HG02885 (cell line): Measurements from ENCODE around the gene LBHD2.
"Not testable (repeated sequence)": the region's sequence is repeated elsewhere in the genome, so short reads cannot be mapped to it uniquely, and the experiment has no call there.

Experiments
- ATAC-seq: cut with Tn5 transposase; IDR thresholded peaks from one replicate; pipeline ENCODE4 v1.9.1; 2021; ENCODE audit warnings: mild to moderate bottlenecking; ENCODE audit not compliant: unreplicated experiment, poor library complexity

LBHD2 gene

DNA sequence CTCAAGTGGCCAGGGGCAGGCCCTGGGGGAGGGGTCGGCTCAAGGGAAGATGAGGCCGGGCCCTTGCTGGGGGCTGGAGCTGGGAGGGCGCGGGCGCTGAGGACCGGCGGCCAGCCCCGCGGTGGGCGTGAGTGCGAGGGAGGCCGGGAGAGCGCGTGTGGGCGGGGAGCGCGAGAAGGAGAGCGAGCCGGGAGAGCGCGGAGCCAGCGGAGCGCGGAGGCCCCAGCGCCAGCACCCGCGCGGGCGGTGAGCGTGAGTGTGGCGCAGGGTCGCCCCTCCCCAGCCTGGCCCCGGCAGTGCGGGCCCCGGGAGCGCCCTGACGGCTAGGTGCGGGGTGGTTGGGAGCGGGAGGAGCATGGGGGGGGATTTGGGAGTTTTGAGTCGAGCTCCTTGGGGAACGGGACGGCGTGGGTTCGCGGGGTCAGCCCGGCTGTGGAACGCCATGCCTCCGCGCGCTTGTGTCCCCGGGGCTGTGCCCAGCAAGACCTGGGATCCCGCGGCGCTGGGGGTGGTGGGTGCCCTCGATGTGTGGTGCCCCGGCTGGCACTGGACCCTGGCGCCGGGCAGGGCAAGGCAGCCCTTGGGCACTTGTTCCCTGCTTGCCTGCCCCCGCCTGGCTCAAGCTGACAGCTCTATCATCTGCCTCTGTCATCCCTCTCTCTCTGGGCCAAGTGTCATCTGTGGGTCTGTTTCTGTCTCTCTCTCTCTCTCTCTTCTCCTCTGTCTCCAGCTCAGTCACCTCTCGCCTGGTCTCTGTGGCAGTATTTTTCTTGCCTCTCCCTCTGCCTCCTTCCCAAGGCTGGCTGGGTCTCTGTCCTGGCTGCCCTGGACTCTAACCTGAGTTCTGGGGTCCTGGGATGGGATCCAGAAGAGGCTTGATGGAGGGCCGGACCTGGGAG is at the start of gene LBHD2:
Gene LBHD2, plus strand, starts transcription at position 190 of the 899 bp plus-strand sequence. CDS start 1,803 bp downstream, outside the sequence.
- no peak for ATAC-seq

DNA sequence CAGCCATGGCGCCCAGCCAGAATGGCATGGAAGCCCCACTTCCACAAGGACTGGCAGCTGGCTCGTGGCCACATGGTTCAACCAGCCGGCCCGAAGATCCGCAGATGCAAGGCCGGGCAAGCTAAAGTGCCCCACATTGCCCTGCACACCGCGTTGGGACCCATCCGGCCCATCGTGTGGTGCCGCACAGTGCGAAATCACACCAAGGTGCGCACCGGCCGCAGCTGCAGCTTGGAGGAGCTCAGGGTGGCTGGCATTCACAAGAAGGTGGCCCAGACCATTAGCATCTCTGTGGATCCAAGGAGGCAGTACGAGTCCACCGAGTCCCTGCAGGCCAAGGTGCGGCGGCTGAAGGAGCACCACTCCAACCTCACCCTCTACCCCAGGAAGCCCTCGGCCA is 42.5 kb upstream of the LBHD2 start:
- ATAC-seq, result no peak

DNA sequence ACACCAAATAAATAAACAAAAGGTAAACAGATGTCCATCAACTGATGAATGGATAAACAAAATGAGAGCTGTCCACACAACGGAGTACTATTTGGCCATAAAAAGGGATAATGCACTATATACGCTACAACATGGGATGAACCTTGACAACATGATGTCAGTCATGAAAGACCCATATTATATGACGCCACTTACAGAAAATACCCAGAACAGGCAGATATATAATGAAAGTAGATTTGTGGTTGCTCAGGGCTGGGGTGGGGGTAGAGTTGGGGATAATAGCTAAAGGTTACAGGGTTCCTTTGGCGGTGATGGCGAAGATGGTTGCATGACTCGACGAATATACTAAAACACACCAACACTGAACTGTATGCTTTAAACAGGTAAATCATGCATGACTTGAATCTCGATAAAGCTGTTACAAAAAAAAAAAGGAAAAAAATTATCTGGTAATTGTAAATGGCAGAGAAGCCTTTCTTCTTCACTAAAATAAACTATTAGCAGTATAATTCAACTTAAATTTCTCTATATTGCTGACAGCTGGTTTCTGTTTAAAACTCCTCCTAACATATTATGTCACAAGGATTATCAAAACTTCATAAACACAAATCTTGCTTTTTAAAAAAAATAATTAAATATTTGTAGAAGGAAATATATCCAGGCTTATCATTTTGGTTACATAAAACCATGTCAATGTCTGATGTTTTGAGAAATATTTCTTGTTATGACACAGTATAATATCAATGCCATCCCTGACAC is 40.6 kb upstream of the LBHD2 start:
- no peak for ATAC-seq

DNA sequence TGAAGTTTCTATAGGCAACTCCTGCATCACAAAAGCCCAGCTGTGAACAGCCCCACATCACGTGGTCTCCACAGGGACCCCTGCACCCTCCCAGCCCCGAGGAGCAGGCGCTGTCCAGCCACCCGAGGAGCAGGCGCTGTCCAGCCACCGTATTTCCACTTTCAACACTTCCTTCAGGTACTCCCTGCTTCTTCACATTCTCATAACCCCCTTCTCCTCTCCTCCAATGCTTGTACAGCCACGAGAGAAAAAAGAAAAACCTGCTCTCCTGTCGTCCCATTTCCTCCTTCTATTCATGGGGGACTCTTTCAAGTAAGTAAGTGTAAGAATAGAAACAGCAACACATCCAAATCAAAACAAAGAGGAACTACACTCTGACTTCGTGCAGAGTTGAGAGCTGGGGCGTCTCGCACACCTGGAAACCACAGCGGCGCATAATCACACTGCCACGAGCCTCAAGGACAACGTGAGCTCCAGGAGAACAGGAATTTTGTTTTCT is 38.6 kb upstream of the LBHD2 start:
- ATAC-seq, result peak; percentile 46

DNA sequence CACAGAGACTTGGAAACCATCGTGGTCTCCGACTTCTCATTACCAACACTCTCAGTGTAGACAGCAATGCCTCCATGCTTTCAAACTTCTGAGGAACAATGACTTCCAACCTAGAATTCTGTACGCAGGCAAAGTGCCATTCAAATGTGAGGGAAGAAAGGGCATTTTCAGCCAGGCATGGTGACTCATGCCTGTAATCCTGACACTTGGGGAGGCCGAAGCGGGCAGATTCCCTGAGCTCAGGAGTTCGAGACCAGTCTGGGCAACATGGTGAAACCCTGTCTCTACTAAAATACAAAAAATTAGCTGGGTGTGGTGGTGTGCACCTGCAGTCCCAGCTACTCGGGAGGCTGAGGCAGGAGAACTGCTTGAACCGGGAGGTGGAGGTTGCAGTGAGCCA is 36.6 kb upstream of the LBHD2 start:
- not testable (repeated sequence) for ATAC-seq

DNA sequence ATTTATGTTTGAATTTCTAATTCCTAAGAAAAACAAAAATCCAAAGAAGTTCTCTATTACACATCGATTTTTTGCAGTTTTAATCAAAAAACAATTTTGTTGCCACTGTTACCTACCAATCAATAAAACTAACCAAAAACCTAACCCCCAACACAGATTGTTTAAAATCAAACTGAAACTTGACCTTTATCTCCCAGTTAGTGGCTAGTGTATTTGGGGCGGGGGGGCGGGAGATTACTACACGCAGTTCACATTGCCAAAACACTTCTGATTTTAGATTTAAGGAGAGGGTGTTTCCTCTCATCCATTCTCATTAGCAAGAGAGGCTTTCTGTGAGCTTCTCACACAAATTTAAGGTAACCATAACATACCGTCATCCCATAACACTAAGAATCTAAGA is 33.1 kb upstream of the LBHD2 start:
- no peak for ATAC-seq

DNA sequence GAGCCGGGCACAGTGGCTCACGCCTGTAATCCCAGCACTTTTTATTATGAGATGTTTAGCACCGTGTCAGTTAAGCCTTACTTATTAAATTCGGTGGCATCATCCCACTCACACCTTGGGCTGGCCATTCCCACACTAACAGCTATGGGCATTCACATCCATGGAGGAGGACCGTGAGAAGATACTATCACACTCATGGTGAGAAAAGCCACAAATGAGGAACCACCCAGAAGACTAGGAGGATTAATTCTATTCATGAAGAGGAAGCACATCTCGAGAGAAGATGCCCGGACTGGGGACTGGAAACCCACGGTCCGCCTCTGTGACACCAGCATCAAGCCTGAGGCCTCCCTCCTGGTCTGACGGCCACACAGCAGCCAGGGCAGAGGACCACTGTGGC is 31.6 kb upstream of the LBHD2 start:
- ATAC-seq, result no peak

DNA sequence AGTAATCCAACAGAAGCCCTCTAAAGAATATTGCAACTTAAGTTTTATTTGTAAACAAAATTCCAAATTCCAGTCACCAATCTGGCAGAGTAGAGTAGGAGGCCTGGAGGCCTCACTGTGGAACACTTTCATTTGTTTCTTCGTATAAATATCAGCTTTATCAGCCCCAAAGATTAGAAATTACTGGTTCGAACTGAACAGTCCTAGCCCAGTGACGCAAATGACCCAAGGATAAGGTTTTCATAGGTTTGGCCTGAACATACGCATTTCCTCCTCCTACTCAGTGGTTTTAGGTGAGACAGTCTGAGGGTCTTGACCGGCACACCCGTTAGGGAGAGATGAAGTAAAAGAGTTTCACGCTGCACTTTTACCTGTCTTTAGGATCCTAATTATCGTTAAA is 28.3 kb upstream of the LBHD2 start:
- ATAC-seq, result no peak

DNA sequence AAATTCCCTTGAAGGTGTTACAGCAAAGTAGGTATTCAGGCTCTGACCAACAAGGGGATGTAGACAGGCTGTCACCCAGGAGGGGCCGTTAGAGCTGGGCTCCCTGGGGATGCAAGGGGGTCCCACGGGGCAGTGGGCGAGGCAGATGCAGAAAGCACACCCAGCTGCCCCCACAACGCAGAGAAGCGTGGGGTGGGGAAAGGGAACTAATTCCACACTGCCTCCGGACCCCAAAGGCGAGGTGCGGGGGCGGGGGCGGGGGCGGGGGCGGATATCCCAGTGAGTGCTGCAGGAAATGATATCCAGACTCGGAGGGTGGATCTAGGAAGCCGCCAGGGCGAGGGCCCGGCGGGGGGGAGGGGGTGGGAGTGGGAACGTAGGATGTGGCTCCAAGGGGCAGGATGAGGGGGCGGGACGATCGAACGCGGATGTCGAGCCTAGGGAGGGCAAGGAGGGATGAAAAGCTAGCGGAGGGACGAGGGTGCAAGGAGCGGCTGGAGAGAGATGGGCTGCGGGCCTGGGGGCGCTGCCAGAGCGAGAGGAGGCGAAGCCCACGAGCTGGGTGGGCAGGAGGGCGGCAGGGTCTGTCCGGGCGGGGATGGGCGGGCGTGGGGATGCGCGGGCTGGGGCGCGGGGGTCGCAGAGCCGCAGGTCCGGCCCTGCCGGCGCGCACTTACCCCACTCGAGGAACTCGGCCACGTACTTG is 27.5 kb upstream of the LBHD2 start:
- ATAC-seq, result no peak

DNA sequence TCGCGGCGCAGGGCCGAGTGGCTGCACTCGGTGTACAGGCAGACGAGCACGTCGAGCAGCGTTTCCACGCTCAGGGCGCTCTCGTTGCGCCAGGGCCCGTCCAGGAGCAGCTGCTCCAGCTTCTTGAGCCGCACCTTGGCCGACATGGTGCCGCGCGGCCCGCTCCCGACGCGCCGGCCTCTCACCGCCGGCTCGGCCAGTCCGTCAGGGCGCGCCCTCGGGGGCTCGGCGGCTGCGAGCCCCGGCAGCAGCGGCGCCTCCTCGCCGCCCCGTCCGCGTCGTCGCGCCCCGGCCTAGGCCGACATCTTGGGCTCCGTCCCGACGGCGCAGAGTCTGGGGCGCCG is 27.0 kb upstream of the LBHD2 start:
- ATAC-seq, result no peak

DNA sequence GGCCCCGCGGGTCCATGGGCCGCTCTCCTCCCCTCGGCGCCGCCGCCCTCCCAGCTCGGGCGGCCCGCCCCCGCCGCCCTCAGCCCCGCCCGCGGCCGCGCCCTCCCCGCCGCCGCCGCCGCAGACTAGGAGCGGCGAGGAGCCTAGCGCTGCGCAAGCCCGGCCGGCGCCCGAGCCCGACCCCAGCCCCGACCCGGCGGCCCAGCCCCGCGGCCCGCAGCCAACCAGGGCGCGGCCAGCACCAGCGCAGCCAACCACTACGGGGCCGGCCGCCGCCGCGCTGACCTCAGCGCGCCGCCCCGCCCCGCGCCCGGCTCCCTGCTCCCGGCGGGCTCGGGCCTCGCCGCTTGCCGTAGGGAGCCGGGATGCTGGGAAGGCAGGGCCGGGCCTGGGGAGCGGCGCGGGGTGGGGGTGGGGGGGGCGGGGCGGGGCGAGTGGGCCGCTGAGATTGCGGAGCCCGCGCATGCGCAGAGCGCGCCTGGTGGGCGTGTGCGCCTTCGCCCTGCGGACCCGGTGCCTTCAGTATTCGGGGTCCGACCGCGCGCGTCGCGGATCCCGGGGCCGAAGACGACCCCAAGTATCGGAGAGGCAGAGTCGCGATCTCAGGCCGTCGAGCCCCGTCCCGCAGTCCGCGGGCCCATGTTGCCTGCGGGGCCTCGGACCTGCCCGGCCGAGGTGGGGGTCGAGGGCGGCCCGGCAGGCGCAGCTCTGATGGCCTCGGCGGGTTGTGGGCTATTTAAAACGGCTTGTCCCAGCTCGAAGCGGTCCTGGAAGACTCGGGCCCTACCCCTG is 26.4 kb upstream of the LBHD2 start, which contains the start of gene CDC42BPB:
Gene CDC42BPB, minus strand, starts transcription at position 178 of the 792 bp plus-strand sequence. CDS start 376 bp downstream, outside the sequence.
- ATAC-seq, result peak; percentile 86

DNA sequence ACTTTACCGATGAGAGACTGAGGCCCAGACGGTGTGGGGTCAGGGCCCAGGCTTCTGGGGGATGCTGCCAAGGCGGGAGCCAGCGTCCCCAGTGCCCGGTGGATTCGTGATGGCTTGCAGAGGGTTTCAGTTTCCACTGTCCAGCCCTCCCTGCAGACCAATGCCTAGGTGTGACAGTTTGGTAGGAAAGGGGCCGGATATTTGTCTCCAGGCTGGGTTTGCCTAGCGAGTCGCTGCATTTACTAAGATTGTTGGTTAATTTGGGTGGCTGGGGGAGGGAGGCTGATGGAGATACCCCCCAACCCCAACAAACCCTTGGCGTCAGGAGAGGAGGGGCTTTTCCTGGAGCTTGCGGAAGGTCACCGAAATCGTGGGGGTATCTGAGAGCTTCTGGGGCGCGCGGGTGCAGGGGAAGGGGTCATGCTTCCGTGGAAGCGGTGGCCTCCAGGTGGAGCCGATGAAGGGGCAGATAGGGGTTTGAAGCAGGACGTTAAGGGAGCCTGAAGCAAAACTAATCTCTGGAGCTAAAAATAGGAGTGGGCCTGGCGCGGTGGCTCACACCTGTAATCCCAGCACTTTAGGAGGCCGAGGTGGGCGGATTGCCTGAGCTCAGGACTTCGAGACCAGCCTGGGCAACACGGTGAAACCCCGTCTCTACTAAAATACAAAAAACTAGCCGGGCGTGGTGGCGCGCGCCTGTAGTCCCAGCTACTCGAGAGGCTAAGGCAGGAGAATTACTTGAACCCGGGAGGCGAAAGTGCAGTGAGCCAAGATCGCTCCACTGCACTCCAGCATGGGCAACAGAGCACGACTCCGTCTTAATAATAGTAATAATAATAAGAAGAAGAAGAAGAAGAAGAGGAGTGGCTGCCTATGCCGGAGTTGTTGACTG is 25.6 kb upstream of the LBHD2 start:
- ATAC-seq, result no peak

DNA sequence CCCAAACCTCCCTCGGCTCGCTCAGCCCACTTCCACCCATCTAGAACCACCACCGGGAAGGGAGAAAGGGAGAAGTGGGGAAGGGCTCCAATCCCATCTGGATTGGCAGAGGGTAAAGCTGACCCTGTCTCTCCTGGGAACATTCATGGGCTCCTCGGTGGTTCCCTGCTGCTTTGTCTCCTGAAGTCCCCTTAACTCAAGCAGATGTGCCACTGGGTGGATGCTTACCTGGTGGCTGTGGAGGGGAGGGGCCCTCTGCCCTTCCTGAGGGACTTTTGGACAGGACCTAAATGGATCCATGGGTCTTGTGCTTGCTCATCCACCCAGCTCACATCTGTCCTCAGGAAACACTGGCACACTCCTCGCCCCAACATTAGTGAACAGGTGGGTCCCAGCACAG is 24.5 kb upstream of the LBHD2 start:
- ATAC-seq, result no peak

DNA sequence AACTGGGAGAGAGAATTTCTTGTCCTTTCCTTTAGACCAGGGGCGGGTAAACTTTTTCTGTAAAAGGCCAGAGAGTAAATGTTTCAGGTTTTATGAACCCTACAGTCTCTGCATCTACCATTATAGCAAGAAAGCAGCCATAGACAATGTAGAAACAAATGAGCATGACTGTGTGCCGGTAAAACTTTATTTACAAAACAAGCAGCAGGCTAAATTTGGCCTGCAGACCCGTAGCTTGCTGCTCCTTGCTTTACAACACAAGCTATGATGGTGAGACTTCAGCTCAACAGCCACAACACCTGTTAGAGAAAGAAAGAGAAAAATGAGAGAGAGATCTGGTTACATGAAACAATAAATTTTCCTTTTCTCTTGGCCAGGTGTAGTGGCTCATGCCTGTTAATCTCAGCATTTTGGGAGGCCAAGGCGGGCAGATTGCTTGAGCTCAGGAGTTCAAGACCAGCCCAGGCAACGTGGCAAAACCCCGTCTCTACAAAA is 22.5 kb upstream of the LBHD2 start:
- no peak for ATAC-seq

DNA sequence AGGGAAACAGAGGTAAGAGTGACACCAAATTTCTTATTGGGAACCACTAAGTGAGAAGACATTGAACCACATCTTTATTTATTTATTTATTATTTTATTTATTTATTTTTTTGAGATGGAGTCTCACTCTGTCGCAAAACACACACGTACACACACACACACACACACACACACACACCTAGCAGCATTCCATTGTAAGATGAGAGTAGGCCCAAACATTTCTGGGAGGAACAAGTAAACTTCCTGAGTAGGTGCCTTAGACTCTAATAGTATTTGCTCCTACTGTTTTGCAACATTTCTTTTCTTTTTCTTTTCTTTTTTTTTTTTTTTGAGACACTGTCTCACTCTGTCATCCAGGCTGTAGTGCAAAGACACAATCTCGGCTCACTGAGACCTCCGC is 19.6 kb upstream of the LBHD2 start:
- ATAC-seq, result no peak

DNA sequence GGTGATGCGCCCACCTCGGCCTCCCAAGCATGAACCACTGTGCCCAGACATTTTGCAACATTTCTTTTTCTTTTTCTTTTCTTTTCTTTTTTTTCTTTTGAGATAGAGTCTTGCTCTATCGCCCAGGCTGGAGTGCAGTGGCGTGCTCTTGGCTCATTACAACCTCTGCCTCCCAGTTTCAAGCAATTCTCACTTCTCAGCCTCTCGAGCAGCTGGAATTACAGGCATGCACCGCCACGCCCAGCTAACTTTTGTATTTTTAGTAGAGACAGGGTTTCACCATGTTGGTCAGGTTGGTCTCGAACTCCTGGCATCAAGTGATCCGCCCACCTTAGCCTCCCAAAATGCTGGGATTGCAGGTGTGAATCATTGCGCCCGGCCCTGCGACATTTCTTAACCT is 19.0 kb upstream of the LBHD2 start:
- no peak for ATAC-seq

DNA sequence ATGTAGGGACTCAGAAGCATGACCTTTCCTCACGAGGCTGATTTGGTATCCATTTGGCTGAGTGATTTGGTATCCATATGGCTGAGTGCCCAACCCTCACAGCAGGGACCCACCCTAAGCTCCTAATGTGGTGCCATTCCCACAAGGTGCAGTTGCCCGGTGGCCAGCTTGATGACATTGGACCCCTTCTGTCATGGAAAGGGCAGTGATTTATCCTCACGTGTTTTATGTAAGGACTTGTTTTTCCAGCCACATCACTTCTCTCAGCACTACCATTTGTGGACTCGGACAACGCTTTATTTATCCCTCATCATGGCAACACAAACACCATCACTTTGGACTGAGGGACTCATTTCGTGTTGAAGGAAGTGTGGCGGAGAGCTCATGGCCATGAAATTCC is 18.1 kb upstream of the LBHD2 start:
- ATAC-seq, result no peak

DNA sequence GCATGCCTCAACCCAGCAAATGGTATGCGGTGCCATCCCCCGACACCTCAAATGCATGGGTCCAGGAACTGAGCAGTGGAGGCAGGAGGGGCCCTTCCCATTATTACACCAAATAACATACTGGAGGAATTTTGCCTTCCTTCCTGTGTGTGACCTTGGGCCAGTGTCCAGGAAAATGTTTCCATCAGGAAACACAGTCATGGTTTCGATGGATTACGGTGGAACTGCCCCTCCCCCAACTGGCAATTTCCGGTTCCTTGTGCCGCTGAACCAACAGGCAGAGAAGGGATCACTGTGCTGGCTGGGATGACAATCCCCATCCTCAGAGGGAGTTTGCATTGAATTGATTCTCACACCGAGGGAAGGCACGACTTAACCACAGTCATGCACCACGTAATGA is 17.6 kb upstream of the LBHD2 start:
- no peak for ATAC-seq
